Hepatocyte (in vitro differentiated cells): ENCODE results near the gene CTXN2.

Source experiments
- CTCF ChIP-seq: fragments of 200-600 bp; sonication (generic); IDR thresholded peaks from 2 replicates; pipeline ENCODE4 v1.5.1; 2016; ENCODE audit warnings: antibody characterized with exemption, mild to moderate bottlenecking; ENCODE audit not compliant: poor library complexity
- EZH2 ChIP-seq: fragments of 200-600 bp; sonication (generic); IDR thresholded peaks from 2 replicates; pipeline ENCODE4 v1.6.1; 2016; ENCODE audit warnings: antibody characterized with exemption, mild to moderate bottlenecking, borderline replicate concordance
- EZH2phosphoT487 ChIP-seq: fragments of 200-600 bp; sonication (generic); IDR thresholded peaks from one replicate; pipeline ENCODE4 v1.6.1; 2018; ENCODE audit warnings: antibody characterized with exemption, mild to moderate bottlenecking, low read depth, moderate library complexity; ENCODE audit not compliant: unreplicated experiment, severe bottlenecking

GRCh38 chr15:48176957-48177356, 14.5 kb upstream of the CTXN2 start:
- no peak for TF ChIP-seq CTCF
- TF ChIP-seq EZH2: no peak
- no peak for TF ChIP-seq EZH2phosphoT487
